Bone marrow (tissue), 2 donors: Measurements from ENCODE around the gene YEATS2.

Experiments used
- DNase-seq, 2 donors: peaks; one replicate each; lab custom pipeline; 2025; lab: John Stamatoyannopoulos, UW

The YEATS2 gene

GRCh38 chr3:183812761-183813445, 115.3 kb downstream of the YEATS2 start:
- DNase-seq, result no peak

GRCh38 chr3:183814240-183814639, 116.6 kb downstream of the YEATS2 start:
- DNase-seq, result no peak

- DNase-seq, result no peak
Observed at GRCh38 chr3:183815563-183815940, 118.0 kb downstream of the YEATS2 start.

GRCh38 chr3:183815951-183816475, 118.4 kb downstream of the YEATS2 start:
- no peak for DNase-seq

GRCh38 chr3:183816681-183817510, 119.3 kb downstream of the YEATS2 start:
- no peak for DNase-seq

GRCh38 chr3:183817639-183818038, 120.0 kb downstream of the YEATS2 start:
- no peak for DNase-seq

GRCh38 chr3:183818041-183818620, 120.5 kb downstream of the YEATS2 start:
- DNase-seq, result no peak

- no peak for DNase-seq
Observed at GRCh38 chr3:183818706-183819624, 121.4 kb downstream of the YEATS2 start.

- no peak for DNase-seq
Observed at GRCh38 chr3:183819831-183820230, 122.2 kb downstream of the YEATS2 start.

GRCh38 chr3:183822631-183823030, 125.0 kb downstream of the YEATS2 start:
- no peak for DNase-seq

- no peak for DNase-seq
Observed at GRCh38 chr3:183823963-183824362, 126.4 kb downstream of the YEATS2 start.

- no peak for DNase-seq
Observed at GRCh38 chr3:183824761-183825455, 127.3 kb downstream of the YEATS2 start.

GRCh38 chr3:183825456-183826161, 128.0 kb downstream of the YEATS2 start, which contains the start of gene MAP6D1:
Gene MAP6D1 (minus strand): TSS chr3:183825577. CDS start chr3:183825547, 30 bp downstream.
- DNase-seq, result peak in 1 of 2 donors; percentile 9

- no peak for DNase-seq
Observed at GRCh38 chr3:183826448-183827250, 129.1 kb downstream of the YEATS2 start.

- DNase-seq, result no peak
Observed at GRCh38 chr3:183827809-183828537, 130.4 kb downstream of the YEATS2 start.

- no peak for DNase-seq
Observed at GRCh38 chr3:183828538-183828870, 130.9 kb downstream of the YEATS2 start.

GRCh38 chr3:183829466-183829865, 131.9 kb downstream of the YEATS2 start:
- DNase-seq, result no peak

- DNase-seq, result no peak
Observed at GRCh38 chr3:183830187-183830586, 132.6 kb downstream of the YEATS2 start.

GRCh38 chr3:183833516-183833915, 135.9 kb downstream of the YEATS2 start:
- DNase-seq, result no peak
